NCI-H1417 (cell line): Measurements from ENCODE around the gene SLC4A2.

Experiments
- DNase-seq, 3 experiments: peaks; one replicate each; lab custom pipeline; 2025; lab: John Stamatoyannopoulos, UW

The SLC4A2 gene

DNA sequence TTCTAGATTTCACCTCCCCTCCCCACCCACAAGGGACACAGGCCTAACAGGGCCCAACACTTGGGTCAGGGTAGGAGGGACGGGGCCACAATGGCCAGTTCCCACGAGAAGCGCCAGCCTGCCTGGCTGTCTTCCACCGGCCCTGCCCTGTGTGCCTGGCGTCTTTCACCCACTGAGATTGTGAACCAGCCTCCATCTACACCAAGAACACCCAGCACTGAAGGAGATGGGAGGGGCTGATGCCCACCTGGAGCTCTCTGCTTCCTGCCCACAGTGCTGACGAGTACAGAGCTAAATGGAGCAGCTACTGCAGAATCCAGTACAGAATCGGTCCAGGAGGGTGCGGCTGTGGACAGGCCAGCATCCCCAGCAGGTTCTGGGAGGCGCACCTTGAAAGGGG is 13.4 kb upstream of the SLC4A2 start:
- DNase-seq = no peak

DNA sequence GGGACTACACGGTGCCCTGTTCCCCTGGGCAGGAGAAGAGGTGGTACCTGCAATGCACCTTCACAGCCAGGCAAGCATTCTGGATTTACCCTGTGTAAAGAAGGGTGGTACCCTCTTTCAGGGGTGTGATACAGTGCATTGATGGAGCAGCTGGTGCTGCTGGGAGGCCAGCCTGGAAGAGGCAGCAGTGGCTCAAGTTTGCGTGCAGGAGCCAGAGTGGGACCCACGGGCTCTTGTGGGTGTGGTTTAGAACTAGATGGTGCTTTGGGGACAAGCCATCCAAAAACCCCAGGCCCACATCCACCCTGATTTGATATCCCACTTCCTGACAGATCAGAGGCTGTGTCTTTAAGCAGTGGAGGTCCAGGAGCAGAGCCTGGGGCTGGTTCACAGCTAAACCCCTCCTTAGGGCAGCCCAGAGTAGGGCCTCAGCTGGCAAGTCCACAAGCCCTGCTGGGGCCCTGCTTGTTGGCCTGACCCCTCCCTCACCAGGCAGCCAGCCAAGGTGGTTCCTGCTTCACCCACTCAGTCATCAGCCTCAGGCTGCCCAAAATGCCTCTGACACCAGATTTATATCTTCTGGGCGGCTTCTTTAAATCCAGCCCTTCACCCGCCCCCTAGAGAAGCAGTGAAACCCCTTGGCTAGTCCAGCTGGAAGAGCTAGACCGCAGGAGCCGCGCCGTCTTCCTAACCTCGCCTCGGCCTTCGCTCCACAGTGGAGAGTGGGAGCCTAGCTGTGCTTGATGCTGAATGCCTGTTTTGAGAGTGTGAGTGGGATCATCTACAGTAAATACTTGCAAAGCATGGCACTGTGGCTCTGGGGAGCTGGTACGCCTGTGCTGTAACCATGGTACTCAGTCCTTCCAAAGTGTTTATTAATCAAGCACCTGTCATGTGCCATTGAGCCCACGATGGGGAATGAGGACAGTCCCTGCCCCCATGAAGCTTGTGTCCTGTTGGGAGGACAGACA is 12.5 kb upstream of the SLC4A2 start:
- peak; percentile 18 to 83 (median 56) for DNase-seq

DNA sequence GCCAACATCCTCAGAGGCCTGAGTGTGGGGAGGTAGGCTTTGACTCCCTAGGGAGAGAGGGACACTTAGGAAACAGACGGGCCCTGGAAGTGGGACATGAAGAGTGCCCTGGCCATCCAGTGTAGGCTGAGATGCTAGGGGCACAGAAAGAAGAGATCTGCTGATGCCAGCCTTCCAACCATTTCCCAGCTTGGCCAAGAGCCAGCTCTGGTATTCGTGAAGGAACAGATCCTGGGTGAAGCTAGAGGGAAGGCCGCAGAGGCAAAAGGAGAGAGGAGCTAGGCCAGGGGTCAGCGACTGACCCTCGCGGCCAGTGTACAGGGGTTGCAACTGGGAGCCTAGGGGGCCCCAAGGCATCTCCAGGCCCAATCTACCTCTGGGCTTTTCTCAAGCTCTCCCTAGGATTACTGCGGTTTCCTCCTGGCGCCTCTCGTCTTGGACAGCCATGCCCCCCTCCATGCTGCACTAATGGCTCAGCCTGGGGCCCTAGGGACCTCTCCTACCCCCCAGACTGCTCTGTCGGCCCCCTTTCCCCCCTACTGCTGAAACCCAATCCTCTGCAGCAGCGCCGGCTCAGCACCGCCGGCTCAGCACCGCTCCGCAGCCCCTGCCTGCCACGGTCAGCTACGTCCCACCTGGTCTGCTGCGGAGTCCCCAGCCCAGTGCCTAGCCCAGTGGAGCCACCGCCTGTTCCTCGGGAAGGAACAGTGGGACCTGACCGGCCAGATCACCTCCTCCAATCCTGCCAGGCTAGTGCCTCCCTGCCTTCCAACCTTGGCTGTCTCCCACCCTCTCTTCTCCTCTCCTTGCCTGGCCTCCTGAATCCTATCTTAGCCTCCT is 11.2 kb upstream of the SLC4A2 start, which contains the start of gene ASIC3:
Gene ASIC3 (plus strand): TSS at position 556 of the 840 bp plus-strand sequence. CDS start 355 bp downstream, outside the sequence.
- peak in 1 of 3 experiments; percentile 19 for DNase-seq

GRCh38 chr7:151048911-151049463 is 10.4 kb upstream of the SLC4A2 start:
- DNase-seq = no peak

GRCh38 chr7:151051108-151051507 is 8.3 kb upstream of the SLC4A2 start:
- no peak for DNase-seq

DNA sequence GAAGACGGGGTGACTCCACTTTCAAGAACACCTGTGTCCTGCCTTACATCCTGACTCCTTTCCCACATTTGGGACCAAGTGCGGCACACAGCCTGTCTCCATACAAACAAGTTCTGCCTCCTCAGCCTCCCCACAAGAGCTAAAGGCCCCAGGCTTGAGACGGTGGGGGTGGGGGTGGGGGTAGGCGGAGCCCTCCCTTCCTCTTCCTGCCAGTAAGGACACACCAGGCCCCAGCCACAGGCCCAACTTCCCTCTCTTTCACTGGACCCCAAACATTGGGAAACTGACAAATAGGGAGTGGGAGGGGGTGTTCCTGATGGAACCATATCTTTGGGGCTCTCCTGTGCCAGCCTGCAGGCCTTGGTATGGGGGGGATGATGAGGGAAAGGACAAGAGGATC is 6.3 kb upstream of the SLC4A2 start:
- DNase-seq = no peak

- DNase-seq = no peak
Observed at GRCh38 chr7:151053751-151054150, 5.6 kb upstream of the SLC4A2 start.

DNA sequence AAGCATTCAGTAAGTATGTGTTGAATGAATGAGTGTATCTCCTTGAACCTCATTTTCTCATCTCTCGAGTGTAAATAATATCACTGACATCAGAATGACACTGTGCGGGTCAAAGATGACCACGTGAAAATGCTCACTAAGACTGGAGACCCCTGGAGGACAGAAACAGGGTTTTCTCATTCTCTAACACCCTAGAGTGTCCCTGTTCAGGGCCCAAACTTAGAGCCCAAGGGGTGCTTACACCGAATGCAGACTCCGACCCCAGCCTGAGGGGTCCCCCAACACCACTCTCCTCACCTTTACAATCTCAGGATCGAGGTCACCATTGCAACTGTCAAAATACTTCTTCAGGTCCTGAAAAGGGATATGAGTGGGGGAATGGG is 3.1 kb upstream of the SLC4A2 start:
- DNase-seq = no peak

- DNase-seq = peak in 1 of 3 experiments; percentile 41
Observed at GRCh38 chr7:151056666-151057505, 2.5 kb upstream of the SLC4A2 start.

- no peak for DNase-seq
Observed at GRCh38 chr7:151057506-151057988, 1.8 kb upstream of the SLC4A2 start, which contains the start of gene CDK5. TSS of gene CDK5 (minus strand) at chr7:151057897. CDS start at chr7:151057848, 49 bp downstream.

- peak; percentile 99 to 100 (median 99) for DNase-seq
Observed at GRCh38 chr7:151057989-151058780, 1.2 kb upstream of the SLC4A2 start.

- peak in 1 of 3 experiments; percentile 77 for DNase-seq
Observed at GRCh38 chr7:151058781-151059366, 515 bp upstream of the SLC4A2 start.

DNA sequence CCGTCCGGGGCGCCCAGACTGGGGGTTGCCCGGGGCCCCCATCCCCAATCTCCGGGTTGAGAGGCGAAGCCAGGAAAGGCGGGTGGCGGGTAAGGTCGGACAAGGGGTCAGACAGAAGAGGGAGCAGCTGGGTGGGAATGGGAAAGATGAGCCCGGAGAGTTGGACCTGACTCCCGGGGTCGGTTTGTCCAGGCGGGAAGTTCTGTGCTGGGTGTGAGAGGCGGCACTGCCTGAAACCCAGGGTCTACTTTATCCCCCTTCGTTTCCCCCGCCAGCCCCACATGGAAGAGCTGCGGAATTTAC is 675 bp downstream of the SLC4A2 start:
- DNase-seq = no peak

DNA sequence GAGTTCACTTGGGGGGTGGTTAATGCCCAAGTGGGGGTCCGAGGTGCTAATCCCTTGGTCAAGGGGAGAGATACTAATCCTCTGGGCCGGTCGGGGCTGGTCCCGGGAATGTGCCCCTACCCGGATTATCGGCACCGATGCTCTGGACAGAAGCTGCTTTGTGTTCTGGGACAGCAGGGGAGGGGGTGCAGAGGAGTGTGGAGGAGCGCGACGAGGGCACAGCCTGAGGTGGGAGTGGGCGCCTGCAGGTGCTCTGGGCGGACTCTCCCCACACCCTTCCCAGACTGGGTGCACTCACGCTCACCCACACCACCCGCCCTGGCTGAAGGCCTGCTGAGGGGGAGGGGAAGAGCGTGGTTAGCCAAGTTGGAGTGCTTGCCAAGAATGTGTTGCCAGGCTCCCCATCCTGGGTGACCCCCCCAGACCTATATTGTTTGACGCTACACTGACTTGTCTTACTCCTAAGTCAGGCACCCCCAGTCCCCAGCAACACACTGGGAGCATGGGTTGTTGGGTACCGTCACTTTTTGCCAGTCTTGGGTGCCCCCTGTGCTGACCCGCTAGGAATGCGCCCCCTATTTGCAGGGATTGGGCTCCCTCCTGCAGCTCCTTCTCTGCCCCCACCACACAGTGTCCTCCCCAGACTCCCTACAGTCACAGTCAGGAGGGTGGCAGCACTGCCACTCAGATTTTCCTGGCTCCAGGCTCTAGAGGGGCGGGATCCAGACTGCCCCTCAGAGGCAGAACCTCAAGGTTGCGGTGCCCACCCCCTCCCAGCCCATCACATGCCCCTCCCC is 1.2 kb downstream of the SLC4A2 start:
- DNase-seq = peak in 2 of 3 experiments; percentile 28 to 44

DNA sequence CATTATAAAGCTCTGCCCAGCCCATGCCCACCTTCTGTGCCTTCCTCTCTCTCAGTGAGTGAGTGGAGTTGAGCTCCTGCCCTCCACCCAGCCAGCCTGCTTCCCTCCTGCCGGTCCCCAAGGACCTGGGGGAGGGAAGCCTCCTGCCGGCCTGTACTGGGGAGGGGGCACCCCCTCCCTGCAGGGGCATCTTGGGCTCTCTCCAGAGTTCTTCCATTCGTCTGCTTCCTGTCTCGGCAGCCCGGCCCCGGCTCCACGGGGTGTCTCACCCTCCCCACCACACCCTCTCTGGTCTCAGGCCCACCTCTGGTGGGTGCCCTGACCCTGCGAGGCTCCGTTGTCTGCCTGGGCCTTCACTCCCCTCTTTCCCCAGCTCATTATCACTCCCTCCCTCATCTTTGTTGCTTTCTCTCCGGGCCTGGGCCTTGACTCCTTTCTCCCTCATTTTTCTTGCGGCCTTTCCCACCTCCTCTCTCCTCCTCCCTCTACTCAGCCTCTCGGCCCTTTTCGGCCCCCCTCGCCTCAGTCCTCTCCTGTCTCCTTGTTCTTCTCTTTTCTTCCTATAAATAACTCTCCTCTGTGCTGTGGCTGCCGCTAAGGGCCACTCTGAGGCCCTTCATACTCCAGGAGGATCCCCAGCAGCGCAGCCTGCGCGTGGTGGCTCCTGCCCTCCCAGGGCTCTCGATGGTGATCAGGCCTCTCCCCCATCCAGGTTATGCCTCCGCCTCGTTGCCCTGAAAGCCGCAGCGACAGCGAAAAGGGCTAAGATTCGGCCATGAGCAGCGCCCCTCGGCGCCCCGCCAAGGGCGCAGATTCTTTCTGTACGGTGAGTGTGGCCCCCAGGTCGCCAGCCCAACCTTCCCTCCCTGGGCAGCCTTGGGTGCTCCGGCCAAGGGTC is 2.1 kb downstream of the SLC4A2 start:
- peak in 1 of 3 experiments; percentile 80 for DNase-seq

- DNase-seq = no peak
Observed at GRCh38 chr7:151062111-151062398, 2.7 kb downstream of the SLC4A2 start.

DNA sequence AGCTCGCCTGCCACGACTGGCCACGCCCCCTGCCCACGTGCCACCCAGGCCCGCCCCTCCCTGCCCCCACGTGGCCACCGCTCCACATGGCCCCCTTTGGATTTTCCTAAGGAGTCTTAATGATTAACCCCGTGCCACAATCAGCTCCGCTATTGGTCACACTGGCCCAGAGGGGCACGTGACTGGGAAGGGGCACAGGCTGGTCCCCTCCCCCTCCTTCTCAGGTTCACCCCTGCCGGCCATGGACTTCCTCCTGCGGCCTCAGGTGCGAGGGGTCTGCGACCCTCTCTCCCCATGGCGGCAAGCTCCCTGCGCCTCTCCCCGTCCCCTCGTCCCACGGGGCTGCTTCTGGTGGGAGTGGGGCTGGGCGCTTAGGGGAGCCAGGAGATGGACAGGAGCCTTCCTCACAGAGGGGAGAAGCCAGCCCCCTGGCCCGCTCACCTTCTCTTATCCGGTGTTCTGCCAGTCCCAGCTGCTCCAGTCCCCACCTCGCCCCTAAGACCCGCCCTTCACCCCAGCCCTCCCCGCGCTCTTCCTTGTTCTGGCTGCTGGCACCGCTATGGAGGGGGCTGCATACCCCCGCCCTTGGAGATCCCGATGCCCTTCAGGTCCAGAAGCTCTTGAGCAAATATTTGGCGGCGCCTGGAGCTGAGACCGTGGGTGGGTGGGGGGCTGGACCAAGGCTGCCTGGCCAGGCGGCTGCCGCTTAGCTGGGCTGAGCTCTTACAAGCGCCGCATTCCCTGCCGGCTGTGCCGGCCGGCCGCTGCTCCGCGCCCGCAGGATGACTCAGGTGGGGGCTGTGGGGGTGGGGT is 3.2 kb downstream of the SLC4A2 start:
- peak in 1 of 3 experiments; percentile 66 for DNase-seq

- no peak for DNase-seq
Observed at GRCh38 chr7:151063212-151063561, 3.8 kb downstream of the SLC4A2 start.
